Neutrophil (primary cell): ENCODE data around the gene TRAF1.

Source experiments
- H3K27ac ChIP-seq: fragments of 200-600 bp; sonication (generic); 2 replicates; pipeline ENCODE4 v1.5.1; 2016; ENCODE audit warnings: mild to moderate bottlenecking, moderate library complexity
- H3K27me3 ChIP-seq: fragments of 200-600 bp; sonication (generic); 2 replicates; pipeline ENCODE4 v1.6.0; 2016; ENCODE audit warnings: mild to moderate bottlenecking
- H3K36me3 ChIP-seq: fragments of 200-600 bp; sonication (generic); 2 replicates; pipeline ENCODE4 v1.5.1; 2017
- H3K4me1 ChIP-seq, 2 experiments: fragments of 200-600 bp in 1 of 2; sonication (generic) in 1 of 2; 1 replicate in 1 of 2; 2 replicates in 1 of 2; pipeline versions ENCODE4 v1.5.1 to v1.6.1; 2013 to 2016; ENCODE audit warnings: low read depth in 1 of 2, low read length in 1 of 2, mild to moderate bottlenecking in 1 of 2, moderate library complexity in 1 of 2; ENCODE audit not compliant: control insufficient read depth in 1 of 2, insufficient read depth in 1 of 2
- H3K4me3 ChIP-seq, 2 experiments: fragments of 200-600 bp in 1 of 2; sonication (generic) in 1 of 2; 1 replicate in 1 of 2; 2 replicates in 1 of 2; pipeline ENCODE4 v1.5.1; 2013 to 2016; ENCODE audit warnings: low read depth in 1 of 2, low read length in 1 of 2, mild to moderate bottlenecking in 1 of 2, moderate library complexity in 1 of 2
- H3K9me3 ChIP-seq: fragments of 200-600 bp; sonication (generic); 2 replicates; pipeline ENCODE4 v1.5.1; 2016
- CTCF ChIP-seq: fragments of 200-600 bp; sonication (generic); IDR thresholded peaks from 2 replicates; pipeline ENCODE4 v1.5.1; 2016; ENCODE audit warnings: antibody characterized with exemption

The TRAF1 gene

GRCh38 chr9:120951960-120952618, 25.5 kb upstream of the TRAF1 start:
- H3K4me3 ChIP-seq = no peak overlapping the region
- H3K27me3 ChIP-seq = no peaks in the 10 kb centered on the region
- no peak for TF ChIP-seq CTCF
- no peak overlapping the region for H3K27ac ChIP-seq
- no peaks in the 10 kb centered on the region for H3K36me3 ChIP-seq
- H3K4me1 ChIP-seq = no peaks in the 10 kb centered on the region
- H3K9me3 ChIP-seq = no peaks in the 10 kb centered on the region

GRCh38 chr9:120950421-120951388, 24.1 kb upstream of the TRAF1 start:
- H3K36me3 ChIP-seq = no peaks in the 10 kb centered on the region
- no peak for TF ChIP-seq CTCF
- H3K27ac ChIP-seq = no peak overlapping the region
- H3K9me3 ChIP-seq = no peaks in the 10 kb centered on the region
- no peaks in the 10 kb centered on the region for H3K27me3 ChIP-seq
- no peaks in the 10 kb centered on the region for H3K4me1 ChIP-seq
- no peak overlapping the region for H3K4me3 ChIP-seq

GRCh38 chr9:120949290-120949689, 22.7 kb upstream of the TRAF1 start:
- Histone ChIP-seq H3K27me3 (no peaks in the 10 kb centered on the region), H3K27ac (no peak overlapping the region), H3K36me3 (no peaks in the 10 kb centered on the region), H3K9me3 (no peaks in the 10 kb centered on the region), H3K4me1 (no peaks in the 10 kb centered on the region), H3K4me3 (no peak overlapping the region)
- no peak for TF ChIP-seq CTCF

- Histone ChIP-seq H3K36me3 (no peaks in the 10 kb centered on the region), H3K27me3 (no peaks in the 10 kb centered on the region), H3K9me3 (no peaks in the 10 kb centered on the region), H3K27ac (no peak overlapping the region), H3K4me3 (no peak overlapping the region), H3K4me1 (no peaks in the 10 kb centered on the region)
- no peak for TF ChIP-seq CTCF
Measured at GRCh38 chr9:120948824-120949223, 22.2 kb upstream of the TRAF1 start.

GRCh38 chr9:120947222-120947621, 20.6 kb upstream of the TRAF1 start:
- Histone ChIP-seq H3K4me1 (no peaks in the 10 kb centered on the region), H3K27ac (no peak overlapping the region), H3K36me3 (no peaks in the 10 kb centered on the region), H3K4me3 (no peak overlapping the region), H3K9me3 (no peaks in the 10 kb centered on the region), H3K27me3 (no peaks in the 10 kb centered on the region)
- TF ChIP-seq CTCF = no peak
